PC-9 (cell line): ENCODE data around the gene SESN3.

ENCODE experiments used
- CTCF ChIP-seq: fragments of 200-600 bp; sonication (generic); conservative IDR thresholded peaks from 2 replicates; pipeline ENCODE4 v1.6.1; 2017; ENCODE audit warnings: mixed run types, antibody characterized with exemption, mild to moderate bottlenecking, moderate library complexity
- EZH2 ChIP-seq: fragments of 200-600 bp; sonication (generic); IDR thresholded peaks from 2 replicates; pipeline ENCODE4 v1.8.0; 2017; ENCODE audit warnings: antibody characterized with exemption, low read depth

GRCh38 chr11:95266751-95267374, 35.9 kb upstream of the SESN3 start:
- no peak for TF ChIP-seq CTCF
- TF ChIP-seq EZH2: no peak
